HCT116 (cell line): ENCODE results near the gene MTFR1L.

Experiments
- CTCF ChIP-seq, 3 experiments: fragments of 200-600 bp in 1 of 3; sonication (generic) in 1 of 3; IDR thresholded peaks in 2 of 3; conservative IDR thresholded peaks in 1 of 3; 2 replicates each; pipeline ENCODE4 v1.5.1; 2012 to 2017; ENCODE audit warnings: low read depth in 2 of 3, low read length in 2 of 3, antibody characterized with exemption in 1 of 3, borderline replicate concordance in 1 of 3, control low read depth in 1 of 3, mild to moderate bottlenecking in 1 of 3, mixed read lengths in 1 of 3, mixed run types in 1 of 3, moderate library complexity in 1 of 3; ENCODE audit not compliant: insufficient read depth in 1 of 3
- EZH2 ChIP-seq: fragments of 200-600 bp; sonication (generic); IDR thresholded peaks from 2 replicates; pipeline ENCODE4 v1.6.1; 2017; ENCODE audit warnings: antibody characterized with exemption, mixed run types
- EZH2phosphoT487 ChIP-seq: fragments of 200-600 bp; IDR thresholded peaks from 2 replicates; pipeline ENCODE4 v1.6.1; 2018; ENCODE audit warnings: antibody characterized with exemption, borderline replicate concordance
- FOSL1 ChIP-seq: IDR thresholded peaks from 2 replicates; pipeline ENCODE4 v1.6.1; 2012; ENCODE audit warnings: low read depth
- JUND ChIP-seq: IDR thresholded peaks from 2 replicates; pipeline ENCODE4 v1.6.1; 2012
- POLR2A ChIP-seq: IDR thresholded peaks from 2 replicates; pipeline ENCODE4 v1.7.0; 2011; ENCODE audit warnings: borderline replicate concordance; ENCODE audit not compliant: insufficient read depth, insufficient read length; ENCODE audit errors: extremely low read depth
- RAD21 ChIP-seq: IDR thresholded peaks from 2 replicates; pipeline ENCODE4 v1.6.1; 2012; ENCODE audit warnings: low read depth, mild to moderate bottlenecking
- REST ChIP-seq: IDR thresholded peaks from 2 replicates; pipeline ENCODE4 v1.6.1; 2012; ENCODE audit warnings: low read depth
- SIN3A ChIP-seq: IDR thresholded peaks from 2 replicates; pipeline ENCODE4 v1.6.1; 2012; ENCODE audit warnings: low read depth
- SP1 ChIP-seq: IDR thresholded peaks from 2 replicates; pipeline ENCODE4 v1.6.1; 2012; ENCODE audit warnings: low read depth
- YY1 ChIP-seq: IDR thresholded peaks from 2 replicates; pipeline ENCODE4 v1.6.1; 2011; ENCODE audit warnings: low read length, low read depth, moderate library complexity, mild to moderate bottlenecking; ENCODE audit not compliant: insufficient replicate concordance; ENCODE audit errors: extremely low read depth
- ZNF274 ChIP-seq: fragments of 200-500 bp; sonication (Bioruptor generic); IDR thresholded peaks from 2 replicates; pipeline ENCODE4 v1.6.1; 2014; ENCODE audit warnings: mild to moderate bottlenecking, low read depth, low read length, inconsistent platforms
- TF ChIP-seq, protein P1 (sequence below): IDR thresholded peaks from 2 replicates; pipeline ENCODE4 v1.6.1; 2012
- TF ChIP-seq, protein P2 (sequence below): IDR thresholded peaks from 2 replicates; pipeline ENCODE4 v1.6.1; 2012

DNA sequence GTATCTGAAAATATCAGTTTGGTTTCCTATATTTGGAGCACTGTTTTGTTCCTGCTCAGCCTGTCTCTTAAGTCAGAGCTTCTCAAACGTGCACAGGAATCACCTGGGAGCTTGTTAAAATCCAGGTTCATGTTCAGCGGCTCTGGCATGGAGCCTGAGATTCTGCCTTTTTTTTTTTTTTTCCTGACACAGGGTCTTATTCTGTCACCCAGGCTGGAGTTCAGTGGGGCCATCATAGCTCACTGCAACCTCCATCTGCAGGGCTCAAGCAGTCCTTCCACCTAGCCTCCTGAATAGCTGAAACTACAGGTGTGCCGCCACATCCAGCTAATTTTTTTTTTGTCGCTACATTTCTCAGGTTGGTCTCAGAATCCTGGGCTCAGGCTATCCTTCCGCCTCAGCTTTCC is 32.0 kb upstream of the MTFR1L start:
- no peak for TF ChIP-seq CTCF (IDR thresholded peaks at IDR 0.05 in 2 of 3, conservative IDR thresholded peaks at IDR 0.05 in 1 of 3; ENCODE audit: borderline replicate concordance in 1 of 3, insufficient read depth in 1 of 3, low read depth in 2 of 3, low read length in 2 of 3)
- TF ChIP-seq POLR2A, result no peak
- TF ChIP-seq, protein P1, sequence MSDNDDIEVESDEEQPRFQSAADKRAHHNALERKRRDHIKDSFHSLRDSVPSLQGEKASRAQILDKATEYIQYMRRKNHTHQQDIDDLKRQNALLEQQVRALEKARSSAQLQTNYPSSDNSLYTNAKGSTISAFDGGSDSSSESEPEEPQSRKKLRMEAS, result no peak
- TF ChIP-seq FOSL1, result no peak
- TF ChIP-seq SP1, result no peak
- no peak for TF ChIP-seq EZH2
- TF ChIP-seq JUND, result no peak
- no peak for TF ChIP-seq REST
- TF ChIP-seq, protein P2, sequence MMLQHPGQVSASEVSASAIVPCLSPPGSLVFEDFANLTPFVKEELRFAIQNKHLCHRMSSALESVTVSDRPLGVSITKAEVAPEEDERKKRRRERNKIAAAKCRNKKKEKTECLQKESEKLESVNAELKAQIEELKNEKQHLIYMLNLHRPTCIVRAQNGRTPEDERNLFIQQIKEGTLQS, result no peak
- no peak for TF ChIP-seq EZH2phosphoT487
- TF ChIP-seq SIN3A, result no peak
- TF ChIP-seq RAD21, result no peak
- no peak for TF ChIP-seq ZNF274
- TF ChIP-seq YY1, result no peak
